NCI-H1092 (cell line): ENCODE measurements around the gene EIF3F.

Source experiments
- DNase-seq: peaks from one replicate; lab custom pipeline; 2025; lab: John Stamatoyannopoulos, UW

EIF3F gene

GRCh38 chr11:8039530-8040260 is 52.6 kb downstream of the EIF3F start:
- no peak for DNase-seq

- no peak for DNase-seq
Observed at GRCh38 chr11:8040261-8040920, 53.3 kb downstream of the EIF3F start.

- DNase-seq, result no peak
Observed at GRCh38 chr11:8040921-8041285, 53.8 kb downstream of the EIF3F start.

GRCh38 chr11:8041576-8041975 is 54.4 kb downstream of the EIF3F start:
- no peak for DNase-seq

- no peak for DNase-seq
Observed at GRCh38 chr11:8043756-8044155, 56.6 kb downstream of the EIF3F start.

GRCh38 chr11:8045839-8046238 is 58.7 kb downstream of the EIF3F start:
- no peak for DNase-seq

GRCh38 chr11:8047382-8047781 is 60.2 kb downstream of the EIF3F start:
- no peak for DNase-seq

GRCh38 chr11:8049084-8049483 is 61.9 kb downstream of the EIF3F start:
- DNase-seq, result no peak
